HepG2 (cell line): Measurements from ENCODE around the gene SFRP2. TPM values are rescaled to one million over a fixed set of nuclear protein-coding genes. Genes with fewer than 3 reads are reported as not detected.

Source experiments
- ATAC-seq: fragments of 200-7000 bp; cut with Tn5 transposase; 3 replicates; pipeline ENCODE4 v1.9.1; 2020; ENCODE audit warnings: mild to moderate bottlenecking, moderate library complexity
- BruUV-seq: library from RNA; stranded (reverse); fragments of 400-500 nt; replicated peaks from 2 replicates; lab custom pipeline; 2021; lab: Mats Ljungman, UMichigan
- CTCF ChIA-PET: fragments of 300-600 bp; formaldehyde crosslinking; extraction: SDS; loops from one replicate; lab custom pipeline; 2021; ENCODE audit warnings: low total read pairs, inconsistent platforms, low intra/inter-chr PET ratio; lab: Yijun Ruan, JAX
- POLR2A ChIA-PET: fragments of 350-600 bp; sonication (Branson Sonifier 250); formaldehyde crosslinking; loops from one replicate; lab custom pipeline; 2020; ENCODE audit warnings: antibody characterized with exemption, inconsistent platforms; lab: Yijun Ruan, JAX
- DNase-seq: peaks from one replicate; pipeline ENCODE4 v3.0.0-alpha.2; 2015; ENCODE audit warnings: low spot score
- FAIRE-seq: peaks from 3 replicates; lab custom pipeline; 2011; peaks lifted over from hg19 to GRCh38; lab: Jason Lieb, UNC
- H2AFZ ChIP-seq: one replicate; pipeline ENCODE4 v1.6.1; 2011; ENCODE audit warnings: low read length, inconsistent platforms
- H3K27ac ChIP-seq: fragments of 300-600 bp; 3 replicates; pipeline ENCODE4 v1.8.0; 2011; ENCODE audit warnings: mixed run types, mild to moderate bottlenecking, mixed read lengths, low read length, inconsistent platforms; ENCODE audit not compliant: insufficient read depth; ENCODE audit errors: extremely low read length
- H3K27me3 ChIP-seq, 2 experiments: fragments of 200-600 bp in 1 of 2; 2 replicates in 1 of 2; 3 replicates in 1 of 2; pipeline versions ENCODE4 v1.6.0 to v1.8.0; 2011; ENCODE audit warnings: low read length in 2 of 2, mild to moderate bottlenecking in 2 of 2, moderate library complexity in 2 of 2, inconsistent platforms in 1 of 2; ENCODE audit not compliant: insufficient read depth in 2 of 2, control insufficient read depth in 1 of 2
- H3K36me3 ChIP-seq, 2 experiments: fragments of 200-600 bp in 1 of 2; replicated peaks in 1 of 2; 2 replicates in 1 of 2; 3 replicates in 1 of 2; pipeline versions ENCODE4 v1.5.1 to v1.8.0; 2011; ENCODE audit warnings: low read length in 2 of 2, inconsistent platforms in 1 of 2; ENCODE audit not compliant: insufficient read depth in 2 of 2, control insufficient read depth in 1 of 2
- H3K4me1 ChIP-seq: 2 replicates; pipeline ENCODE4 v1.5.1; 2012; ENCODE audit warnings: low read length, inconsistent platforms; ENCODE audit not compliant: insufficient read depth
- H3K4me2 ChIP-seq: 2 replicates; pipeline ENCODE4 v1.6.0; 2011; ENCODE audit warnings: low read depth, low read length, inconsistent platforms
- H3K4me3 ChIP-seq, 3 experiments: fragments of 200-600 bp in 1 of 3; sonication (generic), shearing (Covaris generic) in 1 of 3; replicated peaks in 1 of 3; 2 replicates each; pipeline ENCODE4 v1.5.1; 2011 to 2016; ENCODE audit warnings: low read length in 3 of 3, inconsistent platforms in 2 of 3, low read depth in 2 of 3, mild to moderate bottlenecking in 2 of 3, control low read depth in 1 of 3, mixed read lengths in 1 of 3; ENCODE audit not compliant: insufficient read depth in 1 of 3
- H3K79me2 ChIP-seq: one replicate; pipeline ENCODE4 v1.6.1; 2011; ENCODE audit warnings: low read length, inconsistent platforms; ENCODE audit not compliant: insufficient read depth
- H3K9ac ChIP-seq: 2 replicates; pipeline ENCODE4 v1.6.0; 2011; ENCODE audit warnings: mild to moderate bottlenecking, low read depth, low read length, inconsistent platforms; ENCODE audit not compliant: insufficient read depth
- H3K9me3 ChIP-seq: 2 replicates; pipeline ENCODE4 v1.5.1; 2012; ENCODE audit warnings: mild to moderate bottlenecking, low read length
- H4K20me1 ChIP-seq: 2 replicates; pipeline ENCODE4 v1.6.0; 2011; ENCODE audit warnings: inconsistent platforms, mild to moderate bottlenecking, low read length, moderate library complexity; ENCODE audit not compliant: insufficient read depth
- E2F2 ChIP-seq: sonication (generic); formaldehyde crosslinking; IDR thresholded peaks from 2 replicates; pipeline ENCODE4 v1.4.0; 2020; ENCODE audit warnings: missing genetic modification reagents, borderline replicate concordance
- GPBP1L1 ChIP-seq: sonication (generic); formaldehyde crosslinking; IDR thresholded peaks from 2 replicates; pipeline ENCODE4 v1.5.0; 2020; ENCODE audit warnings: mild to moderate bottlenecking, missing genetic modification reagents
- PAX8 ChIP-seq: sonication (generic); formaldehyde crosslinking; IDR thresholded peaks from 2 replicates; pipeline ENCODE4 v1.8.0; 2022; ENCODE audit warnings: mild to moderate bottlenecking, missing genetic modification reagents, borderline replicate concordance
- STAT5B ChIP-seq: sonication (generic); formaldehyde crosslinking; IDR thresholded peaks from 2 replicates; pipeline ENCODE4 v1.4.0; 2020; ENCODE audit warnings: missing genetic modification reagents
- THYN1 ChIP-seq: sonication (generic); formaldehyde crosslinking; IDR thresholded peaks from 2 replicates; pipeline ENCODE4 v1.8.1; 2023; ENCODE audit warnings: low read depth, mild to moderate bottlenecking, moderate library complexity, missing genetic modification reagents, borderline replicate concordance
- YEATS2 ChIP-seq: sonication (generic); formaldehyde crosslinking; IDR thresholded peaks from 2 replicates; pipeline ENCODE4 v1.4.0; 2020; ENCODE audit warnings: missing genetic modification reagents, borderline replicate concordance
- ZMYM4 ChIP-seq: sonication (generic); formaldehyde crosslinking; IDR thresholded peaks from 2 replicates; pipeline ENCODE4 v1.8.1; 2023; ENCODE audit warnings: mild to moderate bottlenecking, missing genetic modification reagents
- WGBS: methylation state at CpG from one replicate; pipeline ENCODE4 v1.1.6; 2017; ENCODE audit warnings: low lambda C conversion rate; 5-methylcytosine and 5-hydroxymethylcytosine counted together
- in situ Hi-C: cut with HindIII; loops from 2 replicates; pipeline ENCODE4 v1.10.0; 2017; ENCODE audit warnings: low pct_unique_long_range_greater_than_20kb; ENCODE audit not compliant: extremely low pct_ligation_motif_present
- intact Hi-C: fragments of 100-400 bp; cut with micrococcal nuclease; formaldehyde crosslinking; loops from one replicate; pipeline ENCODE4 v1.10.0; 2022; ENCODE audit not compliant: unreplicated experiment
- polyA plus RNA-seq, 8 experiments: library from polyadenylated mRNA; depleted of rRNA in 3 of 8; stranded (reverse) in 7 of 8; unstranded in 1 of 8; fragments of >200 nt; fragmentation: Illumina TruSeq in 4 of 8; extraction: Trizol in 4 of 8; gene quantifications; 2 replicates each; pipeline versions ENCODE4 v1.2.1 to v1.2.3, GENCODE V29; 2011 to 2016; ENCODE audit warnings: low read depth in 4 of 8, missing spikeins in 1 of 8, mixed read lengths in 1 of 8; ENCODE audit not compliant: insufficient read depth in 1 of 8
- total RNA-seq, 5 experiments: library from RNA; depleted of rRNA; stranded (reverse); fragments of >200 nt; fragmentation: Illumina TruSeq; extraction: Trizol; gene quantifications; 2 replicates each; pipeline ENCODE4 v1.2.3, GENCODE V29; 2016; ENCODE audit warnings: low read depth in 1 of 5
- TF ChIP-seq, protein P1 (sequence below): IDR thresholded peaks from 2 replicates; pipeline ENCODE4 v1.6.1; 2016; ENCODE audit warnings: low read depth
- TF ChIP-seq, protein P2 (sequence below): sonication (generic); IDR thresholded peaks from 2 replicates; pipeline ENCODE4 v1.6.1; 2016; ENCODE audit warnings: low read depth, borderline replicate concordance
- TF ChIP-seq, protein P3 (sequence below), 2 experiments: IDR thresholded peaks; 2 replicates each; pipeline ENCODE4 v1.6.1; 2011 to 2012; ENCODE audit warnings: low read length in 2 of 2, borderline replicate concordance in 1 of 2, low read depth in 1 of 2, mild to moderate bottlenecking in 1 of 2, moderate library complexity in 1 of 2

The SFRP2 gene
- total and polyA plus RNA-seq, 2 of the 13 experiments (the other 11 are each of a cell fraction or from before 2014, with no cell fraction given), result not detected

- TF ChIP-seq E2F2 (CRISPR knock-in tag), result no peak
These were observed 25.9 kb upstream of the SFRP2 start (continued) for GRCh38 chr4:153814789-153815188.

DNA sequence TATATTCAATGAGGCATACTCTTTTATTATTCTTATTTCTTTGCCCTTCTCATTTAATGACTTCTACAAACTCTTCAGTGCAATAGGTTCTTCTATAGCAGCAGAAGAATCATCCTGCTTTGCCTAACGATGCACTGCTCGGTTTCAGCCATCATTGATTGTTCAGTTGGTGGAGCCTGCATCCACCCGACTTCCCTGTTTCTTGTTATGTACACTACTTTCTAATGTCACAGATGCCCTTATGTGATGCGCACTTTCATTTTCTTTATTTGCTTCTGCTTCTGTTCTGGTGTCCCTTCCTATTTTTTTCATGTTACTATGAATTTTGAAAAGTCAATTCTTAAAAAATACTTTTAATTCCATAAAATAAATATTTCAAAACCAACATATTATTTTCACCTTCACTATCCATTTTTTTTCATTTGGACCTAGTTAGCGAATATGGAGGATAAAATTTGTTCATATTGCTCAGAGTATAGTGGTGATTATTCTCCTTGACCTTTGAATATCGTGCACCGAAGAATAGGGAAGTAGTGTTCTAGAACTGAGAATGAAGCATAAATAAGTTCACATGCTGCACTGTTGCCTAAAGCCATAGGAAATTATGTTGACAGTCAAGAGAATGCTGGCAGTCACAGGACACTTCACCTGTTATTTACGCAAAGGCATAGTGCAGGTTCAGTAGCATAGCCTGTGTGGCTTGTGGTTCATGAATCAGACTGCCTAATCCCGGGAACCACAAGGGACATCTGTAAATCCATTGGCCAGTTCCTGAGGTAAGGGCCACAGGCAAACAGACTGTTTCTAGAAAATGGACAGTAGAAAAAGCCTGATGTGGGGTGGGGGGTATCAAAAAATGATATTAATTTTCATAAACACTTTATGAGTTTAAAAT is 21.3 kb upstream of the SFRP2 start:
- ATAC-seq, result no peak
- intact Hi-C loops, result no loop called here
- Histone ChIP-seq H3K79me2 (no peaks in the 10 kb centered on the region), H3K27ac (no peak overlapping the region), H3K36me3 (no peaks in the 10 kb centered on the region), H3K4me2 (no peak overlapping the region), H3K9ac (no peak overlapping the region), H4K20me1 (no peaks in the 10 kb centered on the region; the same call in 1 of the 2 replicates), H3K9me3 (no peaks in the 10 kb centered on the region), H3K4me1 (no peaks in the 10 kb centered on the region), H3K4me3 (no peak overlapping the region), H2AFZ (no peak overlapping the region), H3K27me3 (no peaks in the 10 kb centered on the region)
- no peak for DNase-seq
- in situ Hi-C loops, result no loop called here
- BruUV-seq, result no TSS peak
- POLR2A ChIA-PET, result no interaction called here
- 19% methylated on average over 9 of the region's 9 CpGs for WGBS
- FAIRE-seq, result no peak
- CTCF ChIA-PET, result no interaction called here
- TF ChIP-seq ZMYM4 (no peak), PAX8 (CRISPR knock-in tag) (no peak), GPBP1L1 (CRISPR knock-in tag) (no peak), STAT5B (no peak), YEATS2 (no peak), THYN1 (CRISPR knock-in tag) (no peak)
- TF ChIP-seq, protein P1, sequence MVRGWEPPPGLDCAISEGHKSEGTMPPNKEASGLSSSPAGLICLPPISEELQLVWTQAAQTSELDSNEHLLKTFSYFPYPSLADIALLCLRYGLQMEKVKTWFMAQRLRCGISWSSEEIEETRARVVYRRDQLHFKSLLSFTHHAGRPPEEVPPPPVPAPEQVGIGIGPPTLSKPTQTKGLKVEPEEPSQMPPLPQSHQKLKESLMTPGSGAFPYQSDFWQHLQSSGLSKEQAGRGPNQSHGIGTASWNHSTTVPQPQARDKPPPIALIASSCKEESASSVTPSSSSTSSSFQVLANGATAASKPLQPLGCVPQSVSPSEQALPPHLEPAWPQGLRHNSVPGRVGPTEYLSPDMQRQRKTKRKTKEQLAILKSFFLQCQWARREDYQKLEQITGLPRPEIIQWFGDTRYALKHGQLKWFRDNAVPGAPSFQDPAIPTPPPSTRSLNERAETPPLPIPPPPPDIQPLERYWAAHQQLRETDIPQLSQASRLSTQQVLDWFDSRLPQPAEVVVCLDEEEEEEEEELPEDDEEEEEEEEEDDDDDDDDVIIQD (CRISPR knock-in tag), result no peak
- TF ChIP-seq, protein P2, sequence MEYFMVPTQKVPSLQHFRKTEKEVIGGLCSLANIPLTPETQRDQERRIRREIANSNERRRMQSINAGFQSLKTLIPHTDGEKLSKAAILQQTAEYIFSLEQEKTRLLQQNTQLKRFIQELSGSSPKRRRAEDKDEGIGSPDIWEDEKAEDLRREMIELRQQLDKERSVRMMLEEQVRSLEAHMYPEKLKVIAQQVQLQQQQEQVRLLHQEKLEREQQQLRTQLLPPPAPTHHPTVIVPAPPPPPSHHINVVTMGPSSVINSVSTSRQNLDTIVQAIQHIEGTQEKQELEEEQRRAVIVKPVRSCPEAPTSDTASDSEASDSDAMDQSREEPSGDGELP, result no peak
- TF ChIP-seq, protein P3, sequence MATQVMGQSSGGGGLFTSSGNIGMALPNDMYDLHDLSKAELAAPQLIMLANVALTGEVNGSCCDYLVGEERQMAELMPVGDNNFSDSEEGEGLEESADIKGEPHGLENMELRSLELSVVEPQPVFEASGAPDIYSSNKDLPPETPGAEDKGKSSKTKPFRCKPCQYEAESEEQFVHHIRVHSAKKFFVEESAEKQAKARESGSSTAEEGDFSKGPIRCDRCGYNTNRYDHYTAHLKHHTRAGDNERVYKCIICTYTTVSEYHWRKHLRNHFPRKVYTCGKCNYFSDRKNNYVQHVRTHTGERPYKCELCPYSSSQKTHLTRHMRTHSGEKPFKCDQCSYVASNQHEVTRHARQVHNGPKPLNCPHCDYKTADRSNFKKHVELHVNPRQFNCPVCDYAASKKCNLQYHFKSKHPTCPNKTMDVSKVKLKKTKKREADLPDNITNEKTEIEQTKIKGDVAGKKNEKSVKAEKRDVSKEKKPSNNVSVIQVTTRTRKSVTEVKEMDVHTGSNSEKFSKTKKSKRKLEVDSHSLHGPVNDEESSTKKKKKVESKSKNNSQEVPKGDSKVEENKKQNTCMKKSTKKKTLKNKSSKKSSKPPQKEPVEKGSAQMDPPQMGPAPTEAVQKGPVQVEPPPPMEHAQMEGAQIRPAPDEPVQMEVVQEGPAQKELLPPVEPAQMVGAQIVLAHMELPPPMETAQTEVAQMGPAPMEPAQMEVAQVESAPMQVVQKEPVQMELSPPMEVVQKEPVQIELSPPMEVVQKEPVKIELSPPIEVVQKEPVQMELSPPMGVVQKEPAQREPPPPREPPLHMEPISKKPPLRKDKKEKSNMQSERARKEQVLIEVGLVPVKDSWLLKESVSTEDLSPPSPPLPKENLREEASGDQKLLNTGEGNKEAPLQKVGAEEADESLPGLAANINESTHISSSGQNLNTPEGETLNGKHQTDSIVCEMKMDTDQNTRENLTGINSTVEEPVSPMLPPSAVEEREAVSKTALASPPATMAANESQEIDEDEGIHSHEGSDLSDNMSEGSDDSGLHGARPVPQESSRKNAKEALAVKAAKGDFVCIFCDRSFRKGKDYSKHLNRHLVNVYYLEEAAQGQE (IDR thresholded peaks at IDR 0.05; ENCODE audit: borderline replicate concordance in 1 of 2, low read depth in 1 of 2, low read length in 2 of 2), result no peak
